Activated CD4-positive, alpha-beta T cell treated with anti-CD3 and anti-CD28 coated beads, Interleukin-2, amount 50 U/mL, for 24 hours (primary cell): ENCODE results near the gene DNAJB12.
"Not testable (repeated sequence)": the region's sequence is repeated elsewhere in the genome, so short reads cannot be mapped to it uniquely, and the experiment has no call there.

Experiments
- DNase-seq, 2 donors: peaks; one replicate each; pipeline ENCODE4 v3.0.0-alpha.2; 2020; ENCODE audit warnings: low read depth in 1 of 2, low spot score in 1 of 2

The DNAJB12 gene

GRCh38 chr10:72331575-72332422 lies 22.9 kb downstream of the DNAJB12 start:
- DNase-seq = peak; percentile 68 to 76

GRCh38 chr10:72330069-72330426 lies 24.7 kb downstream of the DNAJB12 start:
- no peak for DNase-seq

- no peak for DNase-seq
Measured at GRCh38 chr10:72329290-72330068, 25.2 kb downstream of the DNAJB12 start.

GRCh38 chr10:72328829-72329204 lies 25.9 kb downstream of the DNAJB12 start:
- DNase-seq = no peak

- no peak for DNase-seq
Measured at GRCh38 chr10:72328045-72328828, 26.5 kb downstream of the DNAJB12 start.

GRCh38 chr10:72326665-72327603 lies 27.8 kb downstream of the DNAJB12 start:
- peak in 1 of 2 donors; percentile 69 for DNase-seq

GRCh38 chr10:72325243-72326175 lies 29.2 kb downstream of the DNAJB12 start:
- not testable (repeated sequence) for DNase-seq

- DNase-seq = no peak
Measured at GRCh38 chr10:72323771-72324191, 30.9 kb downstream of the DNAJB12 start.

- DNase-seq = no peak
Measured at GRCh38 chr10:72323108-72323749, 31.5 kb downstream of the DNAJB12 start.

GRCh38 chr10:72322280-72323058 lies 32.2 kb downstream of the DNAJB12 start:
- peak in 1 of 2 donors; percentile 62 for DNase-seq

GRCh38 chr10:72322030-72322279 lies 32.8 kb downstream of the DNAJB12 start:
- DNase-seq = no peak

GRCh38 chr10:72321248-72322029 lies 33.3 kb downstream of the DNAJB12 start:
- DNase-seq = no peak

GRCh38 chr10:72320676-72321247 lies 34.0 kb downstream of the DNAJB12 start:
- DNase-seq = peak in 1 of 2 donors; percentile 81

- peak; percentile 78 to 83 for DNase-seq
Measured at GRCh38 chr10:72319416-72320254, 35.1 kb downstream of the DNAJB12 start.

- no peak for DNase-seq
Measured at GRCh38 chr10:72318418-72319262, 36.1 kb downstream of the DNAJB12 start.
